ENCODE results near the gene ARF4. TPM values are rescaled to one million over a fixed set of nuclear protein-coding genes. Genes with fewer than 3 reads are reported as not detected.

ARF4 gene
- total and polyA plus RNA-seq, 10 of the 15 experiments (the other 5 are each of a cell fraction or from before 2014, with no cell fraction given): 66.2 to 283 (median 128) TPM

- TF ChIP-seq SUPT20H (IDR thresholded peaks at IDR 0.05; ENCODE audit: borderline replicate concordance, control insufficient read depth, low read depth, low read length) (no peak), ZBED1 (IDR thresholded peaks at IDR 0.05; ENCODE audit: borderline replicate concordance) (no peak), MAX (IDR thresholded peaks at IDR 0.05; ENCODE audit: low read depth, low read length) (peak; percentile 92; the same call in 1 of the 2 replicates), STAT1 (conservative IDR thresholded peaks at IDR 0.05) (no peak; the same call in 1 of the 2 replicates), CBX3 (IDR thresholded peaks at IDR 0.05; ENCODE audit: borderline replicate concordance, low read depth) (no peak), SUZ12 (IDR thresholded peaks at IDR 0.05; ENCODE audit: unreplicated experiment) (no peak), GABPA (IDR thresholded peaks at IDR 0.05; ENCODE audit: low read depth) (peak; percentile 96), MTA2 (IDR thresholded peaks at IDR 0.05; ENCODE audit: low read depth) (peak; percentile 71), BCLAF1 (IDR thresholded peaks at IDR 0.05) (no peak), SKIL (IDR thresholded peaks at IDR 0.05; ENCODE audit: low read depth, poor library complexity, severe bottlenecking) (peak; percentile 93), PAX5 (IDR thresholded peaks at IDR 0.05; ENCODE audit: borderline replicate concordance, low read depth, low read length) (peak; percentile 85)
- TF ChIP-seq, protein P1, sequence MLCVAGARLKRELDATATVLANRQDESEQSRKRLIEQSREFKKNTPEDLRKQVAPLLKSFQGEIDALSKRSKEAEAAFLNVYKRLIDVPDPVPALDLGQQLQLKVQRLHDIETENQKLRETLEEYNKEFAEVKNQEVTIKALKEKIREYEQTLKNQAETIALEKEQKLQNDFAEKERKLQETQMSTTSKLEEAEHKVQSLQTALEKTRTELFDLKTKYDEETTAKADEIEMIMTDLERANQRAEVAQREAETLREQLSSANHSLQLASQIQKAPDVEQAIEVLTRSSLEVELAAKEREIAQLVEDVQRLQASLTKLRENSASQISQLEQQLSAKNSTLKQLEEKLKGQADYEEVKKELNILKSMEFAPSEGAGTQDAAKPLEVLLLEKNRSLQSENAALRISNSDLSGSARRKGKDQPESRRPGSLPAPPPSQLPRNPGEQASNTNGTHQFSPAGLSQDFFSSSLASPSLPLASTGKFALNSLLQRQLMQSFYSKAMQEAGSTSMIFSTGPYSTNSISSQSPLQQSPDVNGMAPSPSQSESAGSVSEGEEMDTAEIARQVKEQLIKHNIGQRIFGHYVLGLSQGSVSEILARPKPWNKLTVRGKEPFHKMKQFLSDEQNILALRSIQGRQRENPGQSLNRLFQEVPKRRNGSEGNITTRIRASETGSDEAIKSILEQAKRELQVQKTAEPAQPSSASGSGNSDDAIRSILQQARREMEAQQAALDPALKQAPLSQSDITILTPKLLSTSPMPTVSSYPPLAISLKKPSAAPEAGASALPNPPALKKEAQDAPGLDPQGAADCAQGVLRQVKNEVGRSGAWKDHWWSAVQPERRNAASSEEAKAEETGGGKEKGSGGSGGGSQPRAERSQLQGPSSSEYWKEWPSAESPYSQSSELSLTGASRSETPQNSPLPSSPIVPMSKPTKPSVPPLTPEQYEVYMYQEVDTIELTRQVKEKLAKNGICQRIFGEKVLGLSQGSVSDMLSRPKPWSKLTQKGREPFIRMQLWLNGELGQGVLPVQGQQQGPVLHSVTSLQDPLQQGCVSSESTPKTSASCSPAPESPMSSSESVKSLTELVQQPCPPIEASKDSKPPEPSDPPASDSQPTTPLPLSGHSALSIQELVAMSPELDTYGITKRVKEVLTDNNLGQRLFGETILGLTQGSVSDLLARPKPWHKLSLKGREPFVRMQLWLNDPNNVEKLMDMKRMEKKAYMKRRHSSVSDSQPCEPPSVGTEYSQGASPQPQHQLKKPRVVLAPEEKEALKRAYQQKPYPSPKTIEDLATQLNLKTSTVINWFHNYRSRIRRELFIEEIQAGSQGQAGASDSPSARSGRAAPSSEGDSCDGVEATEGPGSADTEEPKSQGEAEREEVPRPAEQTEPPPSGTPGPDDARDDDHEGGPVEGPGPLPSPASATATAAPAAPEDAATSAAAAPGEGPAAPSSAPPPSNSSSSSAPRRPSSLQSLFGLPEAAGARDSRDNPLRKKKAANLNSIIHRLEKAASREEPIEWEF (IDR thresholded peaks at IDR 0.05; ENCODE audit: insufficient replicate concordance, low read depth, low read length): no peak
- TF ChIP-seq, protein P2, sequence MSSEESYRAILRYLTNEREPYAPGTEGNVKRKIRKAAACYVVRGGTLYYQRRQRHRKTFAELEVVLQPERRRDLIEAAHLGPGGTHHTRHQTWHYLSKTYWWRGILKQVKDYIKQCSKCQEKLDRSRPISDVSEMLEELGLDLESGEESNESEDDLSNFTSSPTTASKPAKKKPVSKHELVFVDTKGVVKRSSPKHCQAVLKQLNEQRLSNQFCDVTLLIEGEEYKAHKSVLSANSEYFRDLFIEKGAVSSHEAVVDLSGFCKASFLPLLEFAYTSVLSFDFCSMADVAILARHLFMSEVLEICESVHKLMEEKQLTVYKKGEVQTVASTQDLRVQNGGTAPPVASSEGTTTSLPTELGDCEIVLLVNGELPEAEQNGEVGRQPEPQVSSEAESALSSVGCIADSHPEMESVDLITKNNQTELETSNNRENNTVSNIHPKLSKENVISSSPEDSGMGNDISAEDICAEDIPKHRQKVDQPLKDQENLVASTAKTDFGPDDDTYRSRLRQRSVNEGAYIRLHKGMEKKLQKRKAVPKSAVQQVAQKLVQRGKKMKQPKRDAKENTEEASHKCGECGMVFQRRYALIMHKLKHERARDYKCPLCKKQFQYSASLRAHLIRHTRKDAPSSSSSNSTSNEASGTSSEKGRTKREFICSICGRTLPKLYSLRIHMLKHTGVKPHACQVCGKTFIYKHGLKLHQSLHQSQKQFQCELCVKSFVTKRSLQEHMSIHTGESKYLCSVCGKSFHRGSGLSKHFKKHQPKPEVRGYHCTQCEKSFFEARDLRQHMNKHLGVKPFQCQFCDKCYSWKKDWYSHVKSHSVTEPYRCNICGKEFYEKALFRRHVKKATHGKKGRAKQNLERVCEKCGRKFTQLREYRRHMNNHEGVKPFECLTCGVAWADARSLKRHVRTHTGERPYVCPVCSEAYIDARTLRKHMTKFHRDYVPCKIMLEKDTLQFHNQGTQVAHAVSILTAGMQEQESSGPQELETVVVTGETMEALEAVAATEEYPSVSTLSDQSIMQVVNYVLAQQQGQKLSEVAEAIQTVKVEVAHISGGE (CRISPR knock-in tag; IDR thresholded peaks at IDR 0.05): no peak
Observed at GRCh38 chr3:57555738-57556458, 41.2 kb downstream of the ARF4 start, which contains the start of gene PDE12 (continued).
